Ishikawa (cell line): Measurements from ENCODE around the gene SHC1.

ENCODE experiments used
- CEBPB ChIP-seq: IDR thresholded peaks from 2 replicates; pipeline ENCODE4 v1.6.1; 2012
- CREB1 ChIP-seq: IDR thresholded peaks from 2 replicates; pipeline ENCODE4 v1.6.1; 2012; ENCODE audit warnings: low read depth
- EGR1 ChIP-seq: IDR thresholded peaks from 2 replicates; pipeline ENCODE4 v1.6.1; 2012
- EP300 ChIP-seq: IDR thresholded peaks from 2 replicates; pipeline ENCODE4 v1.6.1; 2012; ENCODE audit warnings: borderline replicate concordance
- FOXM1 ChIP-seq: IDR thresholded peaks from 2 replicates; pipeline ENCODE4 v1.6.1; 2012; ENCODE audit warnings: low read depth, borderline replicate concordance
- MAX ChIP-seq: IDR thresholded peaks from 2 replicates; pipeline ENCODE4 v1.6.1; 2012
- NFIC ChIP-seq: IDR thresholded peaks from 2 replicates; pipeline ENCODE4 v1.6.1; 2012
- RAD21 ChIP-seq: IDR thresholded peaks from 2 replicates; pipeline ENCODE4 v1.6.1; 2012; ENCODE audit warnings: low read depth
- REST ChIP-seq: IDR thresholded peaks from 2 replicates; pipeline ENCODE4 v1.6.1; 2012; ENCODE audit warnings: low read depth, mild to moderate bottlenecking
- TAF1 ChIP-seq: IDR thresholded peaks from 2 replicates; pipeline ENCODE4 v1.6.1; 2012; ENCODE audit warnings: low read depth, mild to moderate bottlenecking
- TCF12 ChIP-seq: IDR thresholded peaks from 2 replicates; pipeline ENCODE4 v1.6.1; 2012; ENCODE audit warnings: low read depth
- TEAD4 ChIP-seq: IDR thresholded peaks from 2 replicates; pipeline ENCODE4 v1.6.1; 2012
- USF1 ChIP-seq: IDR thresholded peaks from 2 replicates; pipeline ENCODE4 v1.6.1; 2012
- YY1 ChIP-seq: IDR thresholded peaks from 2 replicates; pipeline ENCODE4 v1.6.1; 2012; ENCODE audit warnings: low read depth
- ZBTB7A ChIP-seq: IDR thresholded peaks from 2 replicates; pipeline ENCODE4 v1.6.1; 2012; ENCODE audit warnings: low read depth

SHC1 gene

GRCh38 chr1:154987326-154987725 is 16.8 kb upstream of the SHC1 start:
- TF ChIP-seq CEBPB (no peak), EP300 (no peak), MAX (no peak), YY1 (no peak), FOXM1 (no peak), USF1 (no peak), EGR1 (no peak), REST (no peak), TEAD4 (no peak), ZBTB7A (no peak), TAF1 (no peak), CREB1 (no peak), NFIC (no peak), TCF12 (no peak)

GRCh38 chr1:154983776-154984466 is 13.4 kb upstream of the SHC1 start:
- TF ChIP-seq TEAD4: no peak
- no peak for TF ChIP-seq CEBPB
- TF ChIP-seq RAD21: no peak
- TF ChIP-seq NFIC: no peak
- TF ChIP-seq YY1: no peak
- TF ChIP-seq FOXM1: no peak
- TF ChIP-seq TCF12: no peak
- no peak for TF ChIP-seq REST
- TF ChIP-seq MAX: no peak
- TF ChIP-seq USF1: no peak
- no peak for TF ChIP-seq ZBTB7A
- no peak for TF ChIP-seq EP300
- no peak for TF ChIP-seq CREB1

GRCh38 chr1:154982897-154983648 is 12.5 kb upstream of the SHC1 start, which contains the start of gene FLAD1:
Gene FLAD1, plus strand, starts transcription at chr1:154983344. Its CDS starts 351 bp downstream, at chr1:154983695.
- TF ChIP-seq EGR1 (0 out of 2 replicates have a peak, but pooled peaks have one; percentile 46), USF1 (peak; percentile 96), MAX (peak; percentile 96), CREB1 (peak; percentile 38; the same call in 1 of the 2 replicates), FOXM1 (peak; percentile 70; the same call in 1 of the 2 replicates), CEBPB (no peak), TAF1 (peak; percentile 77), TCF12 (no peak)

- no peak for TF ChIP-seq FOXM1
- no peak for TF ChIP-seq TCF12
- TF ChIP-seq NFIC: no peak
- TF ChIP-seq EGR1: no peak
- no peak for TF ChIP-seq USF1
- no peak for TF ChIP-seq MAX
- TF ChIP-seq RAD21: no peak
- TF ChIP-seq YY1: no peak
- no peak for TF ChIP-seq CREB1
- no peak for TF ChIP-seq TEAD4
- no peak for TF ChIP-seq EP300
- no peak for TF ChIP-seq REST
- no peak for TF ChIP-seq CEBPB
- TF ChIP-seq TAF1: no peak
Measured at GRCh38 chr1:154982341-154982740, 11.8 kb upstream of the SHC1 start.
